ENCODE data around the gene ELOF1.

Gene ELOF1

GRCh38 chr19:11534538-11534937 lies 24.5 kb downstream of the ELOF1 start:
- DNase-seq: no peak

DNA sequence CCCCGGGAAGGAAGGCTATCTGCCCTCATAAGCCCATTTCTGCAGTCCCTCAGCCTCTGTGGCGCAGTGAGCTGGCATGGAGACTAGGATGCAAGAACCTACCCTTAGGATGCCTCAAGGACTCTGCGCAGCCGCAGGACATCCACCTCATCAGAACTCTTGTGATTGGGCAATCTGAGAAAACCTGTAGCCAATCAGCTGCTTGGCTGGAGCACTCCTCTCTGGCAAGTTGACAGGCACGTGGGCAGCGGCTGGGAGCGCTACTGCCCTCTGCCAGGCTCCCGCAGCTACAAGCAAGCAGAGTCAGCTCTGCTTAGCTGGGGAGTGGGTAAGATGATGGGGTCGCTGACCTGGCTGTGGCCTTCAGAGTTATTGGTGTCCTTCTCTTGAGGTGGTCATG lies 28.6 kb downstream of the ELOF1 start:
- DNase-seq: peak; percentile 38

- DNase-seq: peak; percentile 90
Observed at GRCh38 chr19:11528551-11529341, 30.3 kb downstream of the ELOF1 start, which contains the start of gene ECSIT. TSS of gene ECSIT (minus strand) at chr19:11529134. CDS start at chr19:11519170, 9,964 bp downstream.

DNA sequence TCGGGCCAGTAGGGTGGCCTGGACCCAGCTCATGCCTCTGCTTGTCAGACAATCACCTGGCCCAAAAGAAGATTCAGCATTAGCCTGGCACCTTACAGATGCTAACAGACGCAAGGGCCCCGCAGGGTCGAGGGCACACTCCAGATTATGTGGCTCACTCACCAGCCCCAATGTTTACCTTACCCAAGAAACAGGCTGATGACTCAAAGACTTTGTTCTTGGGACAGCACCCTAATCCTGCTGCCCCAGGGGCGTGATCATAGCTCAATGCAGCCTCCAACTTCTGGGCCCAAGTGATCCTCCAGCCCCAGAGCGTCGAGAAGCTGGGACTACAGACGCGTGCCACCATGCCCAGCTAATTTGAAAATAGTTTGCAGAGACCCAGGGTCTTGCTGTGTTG lies 39.9 kb downstream of the ELOF1 start:
- no peak for DNase-seq

DNA sequence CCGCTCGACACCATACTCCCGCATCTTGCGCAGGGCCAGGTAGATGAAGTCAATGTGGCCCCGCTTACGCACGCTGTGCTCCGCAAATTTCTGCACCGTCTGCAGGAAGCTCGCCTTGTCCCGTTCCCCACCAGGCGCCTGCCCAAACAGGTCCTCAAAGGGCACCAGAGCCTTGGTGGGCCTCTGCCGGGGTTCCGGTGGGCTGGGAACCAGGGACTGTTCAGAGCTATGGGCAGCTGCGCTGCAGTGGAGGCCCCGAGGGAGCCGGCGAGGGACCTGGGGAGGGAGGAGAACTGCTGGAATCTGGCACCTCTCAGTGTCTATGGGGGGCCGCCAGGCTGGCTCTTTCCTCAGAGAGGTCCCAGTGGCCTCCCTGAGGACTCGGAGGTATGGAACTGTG lies 45.1 kb downstream of the ELOF1 start:
- DNase-seq: no peak

DNA sequence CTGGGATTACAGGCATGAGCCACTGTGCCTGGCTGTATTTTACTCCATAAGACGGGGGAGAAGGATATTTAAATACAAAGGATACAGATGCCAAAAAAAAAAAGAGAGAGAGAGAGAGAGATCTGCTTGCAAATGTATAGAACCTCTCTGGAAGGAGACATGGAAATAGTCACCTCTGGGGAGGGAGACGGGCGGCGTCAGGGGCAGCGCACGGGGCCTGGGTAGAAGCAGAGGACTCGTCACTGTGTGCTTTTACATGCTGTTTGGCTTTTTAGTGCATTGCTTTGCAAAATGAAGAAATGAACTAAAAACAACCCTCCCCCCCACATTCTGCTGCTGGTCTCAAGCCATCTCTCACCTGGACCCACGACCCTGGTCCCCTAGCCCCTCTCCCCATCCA lies 48.6 kb downstream of the ELOF1 start:
- no peak for DNase-seq

DNA sequence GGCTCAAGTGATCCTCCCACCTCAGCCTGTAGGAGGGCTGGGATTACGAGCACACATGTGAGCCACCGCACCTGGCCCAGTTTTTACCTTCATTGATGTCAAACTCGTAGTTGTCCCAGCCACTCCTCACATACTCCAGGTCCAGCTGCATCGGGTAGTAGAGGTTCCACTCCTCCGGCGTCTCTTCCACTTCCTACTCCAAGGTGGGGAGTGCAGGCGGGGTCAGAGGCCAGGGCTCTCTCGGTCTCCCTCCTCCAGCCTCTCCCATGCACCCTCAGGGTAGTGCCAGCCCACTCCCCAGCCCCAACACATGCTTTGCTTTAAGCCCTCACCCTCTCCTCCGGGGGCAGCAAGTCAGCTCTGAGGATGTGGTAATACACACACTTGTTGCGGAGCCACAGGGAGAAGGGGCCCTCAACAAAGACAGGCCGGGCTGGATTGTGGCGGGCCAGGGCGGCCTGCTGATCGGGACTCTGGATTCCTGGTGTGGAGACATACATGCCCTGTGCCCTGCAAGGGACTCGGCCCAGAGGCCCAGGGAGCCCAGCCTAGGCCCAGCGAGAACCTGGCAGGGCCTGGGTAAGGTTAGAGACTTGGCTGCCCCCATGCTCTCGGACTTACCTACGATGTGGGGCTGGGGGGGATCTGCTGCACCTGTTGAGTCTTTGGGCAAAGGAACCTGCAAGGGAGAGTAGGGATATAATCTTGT lies 51.5 kb downstream of the ELOF1 start:
- no peak for DNase-seq

- DNase-seq: no peak
Observed at GRCh38 chr19:11506967-11507366, 52.1 kb downstream of the ELOF1 start.

GRCh38 chr19:11506101-11506555 lies 52.9 kb downstream of the ELOF1 start:
- DNase-seq: no peak

GRCh38 chr19:11505504-11506100 lies 53.4 kb downstream of the ELOF1 start, which contains the start of gene ZNF653:
TSS of gene ZNF653 (minus strand) at chr19:11505839. CDS start at chr19:11505786, 53 bp downstream.
- DNase-seq: peak; percentile 94

DNA sequence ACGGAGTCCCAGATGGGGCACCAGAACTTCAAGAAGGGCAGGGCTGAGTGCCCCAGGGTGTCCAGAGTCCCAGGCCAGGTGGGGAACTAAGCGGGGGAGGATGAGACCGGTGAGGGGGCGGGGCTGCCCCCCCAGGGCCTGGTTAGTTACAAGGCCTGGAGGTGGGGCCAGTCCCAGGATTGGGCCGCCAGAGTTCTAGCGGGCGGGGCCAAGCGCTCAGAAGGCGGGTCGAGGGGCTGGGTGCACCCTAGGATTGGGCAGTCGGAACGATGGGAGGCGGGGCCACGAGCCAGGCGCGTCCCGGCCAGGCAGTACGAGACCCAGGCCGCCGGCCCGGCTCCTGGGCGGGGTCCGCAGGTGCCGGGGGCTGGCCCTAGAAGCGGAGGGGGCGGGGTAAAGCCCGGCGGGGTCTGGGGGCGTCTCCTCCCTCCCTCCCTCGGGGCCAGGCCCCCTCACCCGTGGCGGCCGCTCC lies 54.0 kb downstream of the ELOF1 start:
- DNase-seq: peak; percentile 98

DNA sequence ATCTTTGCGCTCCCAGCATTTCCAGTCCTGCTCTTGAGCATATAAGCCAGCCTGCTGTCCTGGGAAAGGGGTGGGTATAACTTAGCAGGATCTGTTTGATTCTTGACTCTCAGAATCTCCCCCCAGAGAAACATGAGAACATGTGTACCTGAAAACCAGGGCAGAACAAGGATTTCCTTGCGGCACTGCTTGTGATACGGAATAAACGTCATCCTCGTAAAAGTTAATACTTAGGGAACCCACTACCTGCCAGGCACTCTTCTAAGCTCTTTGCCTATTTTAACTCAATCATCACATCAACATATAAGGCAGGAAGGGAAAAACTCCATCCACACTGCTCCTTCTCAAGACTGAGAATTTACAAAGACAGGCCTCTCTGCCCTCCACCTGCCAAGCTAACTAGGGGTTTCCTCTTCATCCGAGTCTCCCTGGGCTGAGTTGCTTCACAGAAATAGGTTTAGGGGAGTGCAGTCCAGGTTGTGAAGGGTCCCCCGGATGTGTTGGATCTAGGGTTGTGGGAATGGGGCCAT lies 54.5 kb downstream of the ELOF1 start:
- DNase-seq: no peak

Data from activated CD4-positive, CD25-positive, alpha-beta regulatory T cell treated with anti-CD3 and anti-CD28 coated beads, Interleukin-2, amount 50 U/mL, for 72 hours (primary cell).